Keratinocyte (primary cell): ENCODE results near the gene ADGRD1. TPM values are rescaled to one million over a fixed set of nuclear protein-coding genes. Genes with fewer than 3 reads are reported as not detected.

Source experiments
- DNase-seq: peaks from one replicate; pipeline ENCODE4 v3.0.0-alpha.2; 2011; ENCODE audit warnings: low read depth, missing footprints, low spot score
- FAIRE-seq: peaks from 2 replicates; lab custom pipeline; 2011; peaks lifted over from hg19 to GRCh38; lab: Jason Lieb, UNC
- H2AFZ ChIP-seq: 2 replicates; pipeline ENCODE4 v1.6.0; 2012; ENCODE audit warnings: low read length, control low read depth, inconsistent platforms; ENCODE audit not compliant: control insufficient read depth
- H3K27ac ChIP-seq: 2 replicates; pipeline ENCODE4 v1.5.1; 2011; ENCODE audit warnings: low read length; ENCODE audit not compliant: control insufficient read depth, insufficient read depth
- H3K27me3 ChIP-seq: 3 replicates; pipeline ENCODE4 v1.6.0; 2011; ENCODE audit warnings: low read length; ENCODE audit not compliant: control insufficient read depth, insufficient read depth; ENCODE audit errors: extremely low read depth
- H3K36me3 ChIP-seq, 2 experiments: 2 replicates in 1 of 2; 3 replicates in 1 of 2; pipeline ENCODE4 v1.5.1; 2011; ENCODE audit warnings: low read length in 2 of 2, mild to moderate bottlenecking in 1 of 2; ENCODE audit not compliant: control insufficient read depth in 2 of 2, insufficient read depth in 2 of 2; ENCODE audit errors: extremely low read depth in 1 of 2
- H3K4me1 ChIP-seq: 3 replicates; pipeline ENCODE4 v1.5.1; 2011; ENCODE audit warnings: low read length; ENCODE audit not compliant: control insufficient read depth, insufficient read depth; ENCODE audit errors: extremely low read depth
- H3K4me2 ChIP-seq: 3 replicates; pipeline ENCODE4 v1.6.0; 2011; ENCODE audit warnings: low read depth, low read length; ENCODE audit not compliant: control insufficient read depth, insufficient read depth; ENCODE audit errors: extremely low read depth
- H3K4me3 ChIP-seq, 3 experiments: fragments of 200-600 bp in 1 of 3; sonication (generic) in 1 of 3; 2 replicates in 2 of 3; 3 replicates in 1 of 3; pipeline ENCODE4 v1.5.1; 2011 to 2016; ENCODE audit warnings: low read length in 3 of 3, mild to moderate bottlenecking in 3 of 3, control low read depth in 2 of 3, inconsistent platforms in 1 of 3, low read depth in 1 of 3, mixed read lengths in 1 of 3, mixed run types in 1 of 3, moderate library complexity in 1 of 3; ENCODE audit not compliant: control insufficient read depth in 2 of 3, insufficient read depth in 2 of 3; ENCODE audit errors: extremely low read depth in 1 of 3
- H3K79me2 ChIP-seq: 2 replicates; pipeline ENCODE4 v1.6.0; 2012; ENCODE audit warnings: low read length; ENCODE audit not compliant: control insufficient read depth, insufficient read depth
- H3K9ac ChIP-seq: 3 replicates; pipeline ENCODE4 v1.6.0; 2011; ENCODE audit warnings: low read length; ENCODE audit not compliant: control insufficient read depth, insufficient read depth; ENCODE audit errors: extremely low read depth
- H3K9me1 ChIP-seq: 3 replicates; pipeline ENCODE4 v1.6.0; 2011; ENCODE audit warnings: low read length; ENCODE audit not compliant: control insufficient read depth, insufficient read depth; ENCODE audit errors: extremely low read depth
- H3K9me3 ChIP-seq: 2 replicates; pipeline ENCODE4 v1.5.1; 2012; ENCODE audit warnings: low read depth, low read length; ENCODE audit not compliant: control insufficient read depth
- H4K20me1 ChIP-seq: 3 replicates; pipeline ENCODE4 v1.6.0; 2011; ENCODE audit warnings: low read length; ENCODE audit not compliant: control insufficient read depth, insufficient read depth; ENCODE audit errors: extremely low read depth
- CTCF ChIP-seq, 3 experiments: IDR thresholded peaks in 1 of 3; conservative IDR thresholded peaks in 1 of 3; optimal IDR thresholded peaks in 1 of 3; 2 replicates in 2 of 3; 3 replicates in 1 of 3; pipeline versions ENCODE3 to v1.5.1; 2011; ENCODE audit warnings: low read length in 3 of 3, mild to moderate bottlenecking in 3 of 3, moderate library complexity in 2 of 3, control low read depth in 1 of 3, inconsistent platforms in 1 of 3; ENCODE audit not compliant: insufficient read depth in 2 of 3; ENCODE audit errors: extremely low read depth in 1 of 3
- EZH2 ChIP-seq: IDR thresholded peaks from one replicate; pipeline ENCODE4 v1.6.1; 2012; ENCODE audit warnings: inconsistent platforms, mild to moderate bottlenecking, low read length, moderate library complexity
- dilution Hi-C: fragments of 300-500 bp; cut with MboI; formaldehyde crosslinking; loops from one replicate; pipeline ENCODE4 v1.7.0; 2020; ENCODE audit warnings: low sequenced_read_pairs; ENCODE audit not compliant: extremely low pct_ligation_motif_present
- polyA plus RNA-seq, 5 experiments: library from polyadenylated mRNA; depleted of rRNA in 3 of 5; stranded (reverse) in 3 of 5; stranded (forward) in 1 of 5; unstranded in 1 of 5; fragments of >200 nt; gene quantifications; 1 replicate in 1 of 5; 2 replicates in 3 of 5; 3 replicates in 1 of 5; pipeline versions ENCODE4 v1.2.1 to v1.2.3, GENCODE V29; 2011 to 2012; ENCODE audit warnings: missing spikeins in 2 of 5, low read depth in 1 of 5, low replicate concordance in 1 of 5

ADGRD1 gene
- polyA plus RNA-seq, 1 donor (not counting 4 experiments of a cell fraction or from before 2014, with no cell fraction given): not detected

- H3K9ac ChIP-seq: no peak overlapping the region
- DNase-seq (no peak), FAIRE-seq (no peak)
- H3K27ac ChIP-seq: no peak overlapping the region
- H3K4me1 ChIP-seq: no peaks in the 10 kb centered on the region
- no peak overlapping the region for H3K4me2 ChIP-seq
- H3K9me1 ChIP-seq: no peaks in the 10 kb centered on the region
- no peaks in the 10 kb centered on the region for H3K9me3 ChIP-seq
- dilution Hi-C loops: no loop called here
- no peaks in the 10 kb centered on the region for H3K36me3 ChIP-seq
- H3K79me2 ChIP-seq: no peaks in the 10 kb centered on the region
- TF ChIP-seq EZH2 (no peak), CTCF (optimal IDR thresholded peaks at IDR 0.05 in 1 of 3, IDR thresholded peaks at IDR 0.05 in 1 of 3, conservative IDR thresholded peaks at IDR 0.05 in 1 of 3; ENCODE audit: extremely low read depth in 1 of 3, insufficient read depth in 2 of 3, low read length in 3 of 3) (no peak)
- H3K27me3 ChIP-seq: no peaks in the 10 kb centered on the region
- H3K4me3 ChIP-seq: no peak overlapping the region
- no peak overlapping the region for H2AFZ ChIP-seq
- no peaks in the 10 kb centered on the region for H4K20me1 ChIP-seq
Measured at GRCh38 chr12:130976171-130976720, 22.5 kb downstream of the ADGRD1 start.

- Histone ChIP-seq H3K9ac (no peak overlapping the region), H3K9me3 (no peaks in the 10 kb centered on the region), H3K4me3 (no peak overlapping the region), H3K4me1 (no peaks in the 10 kb centered on the region), H3K27me3 (no peaks in the 10 kb centered on the region), H3K79me2 (no peaks in the 10 kb centered on the region), H3K36me3 (no peaks in the 10 kb centered on the region), H2AFZ (no peak overlapping the region), H3K27ac (no peak overlapping the region), H4K20me1 (no peaks in the 10 kb centered on the region), H3K9me1 (no peaks in the 10 kb centered on the region), H3K4me2 (no peak overlapping the region)
- FAIRE-seq: no peak
- dilution Hi-C loops: no loop called here
- no peak for TF ChIP-seq CTCF (optimal IDR thresholded peaks at IDR 0.05 in 1 of 3, IDR thresholded peaks at IDR 0.05 in 1 of 3, conservative IDR thresholded peaks at IDR 0.05 in 1 of 3; ENCODE audit: extremely low read depth in 1 of 3, insufficient read depth in 2 of 3, low read length in 3 of 3)
- no peak for TF ChIP-seq EZH2
- no peak for DNase-seq
Measured at GRCh38 chr12:130977046-130977742, 23.5 kb downstream of the ADGRD1 start.
